SK-N-SH (cell line): Measurements from ENCODE around the gene CAPN5. TPM values are rescaled to one million over a fixed set of nuclear protein-coding genes. Genes with fewer than 3 reads are reported as not detected.

Experiments
- CTCF ChIA-PET: fragments of 300-600, 350-600 bp; formaldehyde crosslinking; extraction: SDS; loops from one replicate; lab custom pipeline; 2021; lab: Yijun Ruan, JAX
- POLR2A ChIA-PET: fragments of 350-600 bp; sonication (Branson Sonifier 250); formaldehyde crosslinking; extraction: SDS; loops from one replicate; lab custom pipeline; 2020; ENCODE audit warnings: antibody characterized with exemption, inconsistent platforms; lab: Yijun Ruan, JAX
- DNase-seq: peaks from one replicate; pipeline ENCODE4 v3.0.0; 2012
- H2AFZ ChIP-seq: fragments of 200-600 bp; sonication (generic); 2 replicates; pipeline ENCODE4 v1.8.1; 2016; ENCODE audit warnings: antibody characterized with exemption, mild to moderate bottlenecking, low read depth
- H3F3A ChIP-seq: fragments of 200-600 bp; sonication (generic); replicated peaks from 2 replicates; pipeline ENCODE3; 2016; ENCODE audit warnings: antibody characterized with exemption, mild to moderate bottlenecking; ENCODE audit not compliant: insufficient read depth
- H3K27ac ChIP-seq, 2 experiments: fragments of 200-500 bp in 1 of 2; fragments of 200-600 bp in 1 of 2; sonication (Bioruptor generic) in 1 of 2; sonication (generic), shearing (Covaris generic) in 1 of 2; 2 replicates each; pipeline versions ENCODE4 v1.5.1 to v1.6.1; 2014 to 2016; ENCODE audit warnings: low read depth in 2 of 2, inconsistent platforms in 1 of 2, low read length in 1 of 2, mild to moderate bottlenecking in 1 of 2, mixed read lengths in 1 of 2
- H3K27me3 ChIP-seq: fragments of 200-600 bp; sonication (generic), shearing (Covaris generic); 2 replicates; pipeline ENCODE4 v1.6.1; 2016; ENCODE audit warnings: mixed run types; ENCODE audit not compliant: insufficient read depth
- H3K36me3 ChIP-seq, 2 experiments: fragments of 200-500 bp in 1 of 2; fragments of 200-600 bp in 1 of 2; sonication (Bioruptor generic) in 1 of 2; sonication (generic) in 1 of 2; replicated peaks in 1 of 2; 2 replicates each; pipeline versions ENCODE3 to v1.5.1; 2014 to 2016; ENCODE audit warnings: low read length in 1 of 2, mild to moderate bottlenecking in 1 of 2; ENCODE audit not compliant: insufficient read depth in 2 of 2, control insufficient read depth in 1 of 2
- H3K4me1 ChIP-seq, 2 experiments: fragments of 200-500 bp in 1 of 2; fragments of 200-600 bp in 1 of 2; sonication (Bioruptor generic) in 1 of 2; sonication (generic), shearing (Covaris generic) in 1 of 2; 2 replicates each; pipeline versions ENCODE4 v1.5.1 to v1.6.1; 2014 to 2016; ENCODE audit warnings: low read depth in 1 of 2, low read length in 1 of 2, mixed run types in 1 of 2; ENCODE audit not compliant: insufficient read depth in 2 of 2, control insufficient read depth in 1 of 2
- H3K4me2 ChIP-seq: fragments of 200-600 bp; sonication (generic), shearing (Covaris generic); 2 replicates; pipeline ENCODE4 v1.6.1; 2017; ENCODE audit warnings: mixed run types
- H3K4me3 ChIP-seq, 2 experiments: fragments of 200-500 bp in 1 of 2; fragments of 200-600 bp in 1 of 2; sonication (Bioruptor generic) in 1 of 2; sonication (generic), shearing (Covaris generic) in 1 of 2; 2 replicates each; pipeline versions ENCODE4 v1.5.1 to v1.8.1; 2014 to 2016; ENCODE audit warnings: low read depth in 2 of 2, inconsistent platforms in 1 of 2, low read length in 1 of 2, mild to moderate bottlenecking in 1 of 2, mixed read lengths in 1 of 2, moderate library complexity in 1 of 2
- H3K79me2 ChIP-seq: fragments of 200-600 bp; sonication (generic); 2 replicates; pipeline ENCODE4 v1.8.1; 2017; ENCODE audit warnings: mild to moderate bottlenecking; ENCODE audit not compliant: insufficient read depth
- H3K9ac ChIP-seq: fragments of 200-600 bp; sonication (generic); 2 replicates; pipeline ENCODE4 v1.6.1; 2017; ENCODE audit warnings: mixed run types
- H3K9me2 ChIP-seq: fragments of 200-600 bp; sonication (generic); 2 replicates; pipeline ENCODE4 v1.6.1; 2017; ENCODE audit warnings: mixed run types
- H3K9me3 ChIP-seq: fragments of 200-600 bp; sonication (generic); 2 replicates; pipeline ENCODE4 v1.6.1; 2017; ENCODE audit warnings: mixed run types, mild to moderate bottlenecking, moderate library complexity
- H4K20me1 ChIP-seq: fragments of 200-600 bp; sonication (generic); 2 replicates; pipeline ENCODE4 v1.6.1; 2017; ENCODE audit warnings: mild to moderate bottlenecking, mixed run types; ENCODE audit not compliant: insufficient read depth
- ELF1 ChIP-seq: IDR thresholded peaks from 2 replicates; pipeline ENCODE4 v1.4.0; 2012
- EZH2phosphoT487 ChIP-seq: fragments of 200-600 bp; sonication (generic); IDR thresholded peaks from 2 replicates; pipeline ENCODE4 v1.6.1; 2017; ENCODE audit warnings: low read depth, mixed run types, mild to moderate bottlenecking, antibody characterized with exemption, moderate library complexity, borderline replicate concordance
- FOSL2 ChIP-seq: IDR thresholded peaks from 2 replicates; pipeline ENCODE4 v1.4.0; 2012; ENCODE audit warnings: low read depth, mild to moderate bottlenecking, moderate library complexity, borderline replicate concordance
- FOXM1 ChIP-seq: IDR thresholded peaks from 2 replicates; pipeline ENCODE4 v1.4.0; 2012; ENCODE audit warnings: low read depth, mild to moderate bottlenecking
- GABPA ChIP-seq: IDR thresholded peaks from 2 replicates; pipeline ENCODE4 v1.4.0; 2012; ENCODE audit warnings: low read depth, mild to moderate bottlenecking
- GATA2 ChIP-seq: sonication (generic); formaldehyde crosslinking; IDR thresholded peaks from 2 replicates; pipeline ENCODE4 v1.5.0; 2020; ENCODE audit warnings: mild to moderate bottlenecking, missing genetic modification reagents
- MEF2A ChIP-seq: IDR thresholded peaks from 2 replicates; pipeline ENCODE4 v1.4.0; 2012; ENCODE audit warnings: low read depth, borderline replicate concordance
- MXI1 ChIP-seq: IDR thresholded peaks from 2 replicates; pipeline ENCODE4 v1.6.1; 2012; ENCODE audit warnings: mild to moderate bottlenecking, low read depth, low read length, improper control_type of control experiment
- NFIC ChIP-seq: IDR thresholded peaks from 2 replicates; pipeline ENCODE4 v1.4.0; 2012; ENCODE audit warnings: borderline replicate concordance
- POLR2AphosphoS5 ChIP-seq: IDR thresholded peaks from 2 replicates; pipeline ENCODE4 v1.6.1; 2012; ENCODE audit warnings: low read depth, low read length
- RAD21 ChIP-seq: IDR thresholded peaks from 2 replicates; pipeline ENCODE4 v1.6.1; 2012; ENCODE audit warnings: mild to moderate bottlenecking, low read length
- RCOR1 ChIP-seq: fragments of 150-350 bp; IDR thresholded peaks from 2 replicates; pipeline ENCODE4 v1.6.1; 2017; ENCODE audit warnings: antibody characterized with exemption, low read length
- RXRA ChIP-seq: IDR thresholded peaks from 2 replicates; pipeline ENCODE4 v1.4.0; 2012; ENCODE audit warnings: low read depth, mild to moderate bottlenecking, borderline replicate concordance
- WGBS: methylation state at CpG from one replicate; pipeline ENCODE4 v1.1.6; 2017; ENCODE audit warnings: low lambda C conversion rate; 5-methylcytosine and 5-hydroxymethylcytosine counted together
- polyA plus RNA-seq, 3 experiments: library from polyadenylated mRNA; depleted of rRNA; stranded (reverse); fragments of >200 nt; gene quantifications; 2 replicates each; pipeline ENCODE4 v1.2.3, GENCODE V29; 2012
- TF ChIP-seq, protein P1 (sequence below): fragments of 150-350 bp; IDR thresholded peaks from 2 replicates; pipeline ENCODE4 v1.6.1; 2016; ENCODE audit warnings: mild to moderate bottlenecking, low read depth, low read length
- TF ChIP-seq, protein P2 (sequence below): IDR thresholded peaks from 2 replicates; pipeline ENCODE4 v1.6.1; 2012; ENCODE audit warnings: mild to moderate bottlenecking, low read depth, low read length, moderate library complexity

CAPN5 gene
- polyA plus RNA-seq, 1 of the 3 experiments (the other 2 are of a cell fraction): 33.1 TPM

DNA sequence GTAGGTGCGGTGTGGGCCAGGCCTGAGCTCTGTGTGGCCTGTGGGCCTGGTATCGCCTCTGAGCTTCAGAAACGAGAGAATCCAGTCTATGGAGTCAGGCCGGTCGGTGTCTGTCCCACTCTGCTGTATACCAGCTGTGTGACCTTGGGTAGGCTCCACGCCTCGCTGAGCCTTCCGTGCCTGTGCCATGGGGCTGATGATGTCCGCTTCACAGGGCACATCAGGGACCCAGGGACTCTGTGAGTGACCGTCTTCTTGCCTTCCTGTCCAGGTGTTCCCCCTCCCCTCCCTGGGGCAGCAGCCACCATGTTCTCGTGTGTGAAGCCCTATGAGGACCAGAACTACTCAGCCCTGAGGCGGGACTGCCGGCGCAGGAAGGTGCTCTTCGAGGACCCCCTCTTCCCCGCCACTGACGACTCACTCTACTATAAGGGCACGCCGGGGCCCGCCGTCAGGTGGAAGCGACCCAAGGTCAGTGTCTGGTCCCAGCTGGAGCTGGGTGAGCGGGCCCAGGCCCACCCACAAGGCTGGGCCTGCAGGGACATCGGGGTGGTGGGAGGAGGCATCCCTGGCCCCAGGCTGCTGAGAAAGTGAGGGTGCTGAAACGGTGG lies 17.9 kb downstream of the CAPN5 start:
- WGBS: 98% methylated on average over 15 of the region's 25 CpGs
- DNase-seq: no peak
- H3K4me2 ChIP-seq: no peak overlapping the region

DNA sequence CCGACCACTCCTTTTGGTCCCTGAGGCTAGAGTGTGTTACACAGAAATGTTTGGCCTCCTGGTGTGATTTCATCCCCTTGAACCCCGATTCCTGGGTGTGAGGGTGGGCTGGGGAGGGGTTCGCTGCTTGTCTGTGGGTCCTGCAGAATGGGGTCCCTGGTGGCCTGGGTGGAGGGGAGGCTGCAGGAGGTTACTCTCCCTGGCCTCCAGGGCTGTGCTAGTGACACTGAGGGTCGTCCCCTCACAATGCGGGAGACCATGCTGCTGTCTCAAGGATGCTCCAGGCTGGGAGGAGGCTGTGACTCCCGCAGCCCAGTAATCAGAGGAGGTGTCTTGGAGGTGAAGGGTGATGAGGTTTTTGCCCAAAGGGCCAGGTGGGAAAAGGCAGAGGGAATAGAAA lies 18.9 kb downstream of the CAPN5 start:
- H3K4me3 ChIP-seq: no peak overlapping the region
- CTCF ChIA-PET: interaction anchor here (1.5 kb wide), 1 partner anchor 38 kb away, joined by 6 read pairs; no protein-coding TSS in a partner anchor
- peaks cover 0 to 2% of the 10 kb centered on the region in 2 experiments for H3K36me3 ChIP-seq
- peaks cover 3% of the 10 kb centered on the region for H3F3A ChIP-seq
- H4K20me1 ChIP-seq: peaks cover 16% of the 10 kb centered on the region; the same call in 1 of the 2 replicates
- TF ChIP-seq EZH2phosphoT487 (no peak), RXRA (no peak), ELF1 (no peak), FOSL2 (no peak), GABPA (no peak), GATA2 (CRISPR knock-in tag) (no peak), RAD21 (no peak), NFIC (no peak)
- TF ChIP-seq, protein P1, sequence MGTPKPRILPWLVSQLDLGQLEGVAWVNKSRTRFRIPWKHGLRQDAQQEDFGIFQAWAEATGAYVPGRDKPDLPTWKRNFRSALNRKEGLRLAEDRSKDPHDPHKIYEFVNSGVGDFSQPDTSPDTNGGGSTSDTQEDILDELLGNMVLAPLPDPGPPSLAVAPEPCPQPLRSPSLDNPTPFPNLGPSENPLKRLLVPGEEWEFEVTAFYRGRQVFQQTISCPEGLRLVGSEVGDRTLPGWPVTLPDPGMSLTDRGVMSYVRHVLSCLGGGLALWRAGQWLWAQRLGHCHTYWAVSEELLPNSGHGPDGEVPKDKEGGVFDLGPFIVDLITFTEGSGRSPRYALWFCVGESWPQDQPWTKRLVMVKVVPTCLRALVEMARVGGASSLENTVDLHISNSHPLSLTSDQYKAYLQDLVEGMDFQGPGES: no peak
- TF ChIP-seq, protein P2, sequence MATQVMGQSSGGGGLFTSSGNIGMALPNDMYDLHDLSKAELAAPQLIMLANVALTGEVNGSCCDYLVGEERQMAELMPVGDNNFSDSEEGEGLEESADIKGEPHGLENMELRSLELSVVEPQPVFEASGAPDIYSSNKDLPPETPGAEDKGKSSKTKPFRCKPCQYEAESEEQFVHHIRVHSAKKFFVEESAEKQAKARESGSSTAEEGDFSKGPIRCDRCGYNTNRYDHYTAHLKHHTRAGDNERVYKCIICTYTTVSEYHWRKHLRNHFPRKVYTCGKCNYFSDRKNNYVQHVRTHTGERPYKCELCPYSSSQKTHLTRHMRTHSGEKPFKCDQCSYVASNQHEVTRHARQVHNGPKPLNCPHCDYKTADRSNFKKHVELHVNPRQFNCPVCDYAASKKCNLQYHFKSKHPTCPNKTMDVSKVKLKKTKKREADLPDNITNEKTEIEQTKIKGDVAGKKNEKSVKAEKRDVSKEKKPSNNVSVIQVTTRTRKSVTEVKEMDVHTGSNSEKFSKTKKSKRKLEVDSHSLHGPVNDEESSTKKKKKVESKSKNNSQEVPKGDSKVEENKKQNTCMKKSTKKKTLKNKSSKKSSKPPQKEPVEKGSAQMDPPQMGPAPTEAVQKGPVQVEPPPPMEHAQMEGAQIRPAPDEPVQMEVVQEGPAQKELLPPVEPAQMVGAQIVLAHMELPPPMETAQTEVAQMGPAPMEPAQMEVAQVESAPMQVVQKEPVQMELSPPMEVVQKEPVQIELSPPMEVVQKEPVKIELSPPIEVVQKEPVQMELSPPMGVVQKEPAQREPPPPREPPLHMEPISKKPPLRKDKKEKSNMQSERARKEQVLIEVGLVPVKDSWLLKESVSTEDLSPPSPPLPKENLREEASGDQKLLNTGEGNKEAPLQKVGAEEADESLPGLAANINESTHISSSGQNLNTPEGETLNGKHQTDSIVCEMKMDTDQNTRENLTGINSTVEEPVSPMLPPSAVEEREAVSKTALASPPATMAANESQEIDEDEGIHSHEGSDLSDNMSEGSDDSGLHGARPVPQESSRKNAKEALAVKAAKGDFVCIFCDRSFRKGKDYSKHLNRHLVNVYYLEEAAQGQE: no peak
- WGBS: 91% methylated on average over 6 of the region's 6 CpGs
- no peak for DNase-seq
- peaks cover 36% of the 10 kb centered on the region for H3K79me2 ChIP-seq
- H3K27me3 ChIP-seq: no peaks in the 10 kb centered on the region
- no peaks in the 10 kb centered on the region for H3K9me3 ChIP-seq
- peaks cover 0 to 29% of the 10 kb centered on the region in 2 experiments; a peak in 1 of 4 replicates for H3K4me1 ChIP-seq
- H3K27ac ChIP-seq: no peak overlapping the region
- H2AFZ ChIP-seq: no peak overlapping the region
- no peaks in the 10 kb centered on the region for H3K9me2 ChIP-seq
- POLR2A ChIA-PET: no interaction called here
- no peak overlapping the region for H3K9ac ChIP-seq
- H3K4me2 ChIP-seq: no peak overlapping the region

More for the DNA sequence above, 17.9 kb downstream of the CAPN5 start:
- Histone ChIP-seq H3K9ac (no peak overlapping the region), H3K4me3 (no peak overlapping the region), H3K9me2 (no peaks in the 10 kb centered on the region), H3K4me1 (peaks cover 0 to 30% of the 10 kb centered on the region in 2 experiments; a peak in 1 of 4 replicates), H3K9me3 (no peaks in the 10 kb centered on the region), H3K27ac (no peak overlapping the region; a peak in 1 of 4 replicates), H2AFZ (no peak overlapping the region), H3F3A (peaks cover 3% of the 10 kb centered on the region), H3K36me3 (peaks cover 0 to 2% of the 10 kb centered on the region in 2 experiments)
- CTCF ChIA-PET: interaction anchor here (0.6 to 1.4 kb wide), 4 partner anchors 11 to 43 kb away, joined by 3 to 7 read pairs (median 4); no protein-coding TSS in a partner anchor
- TF ChIP-seq ELF1 (no peak), MEF2A (no peak), FOXM1 (no peak), MXI1 (no peak), EZH2phosphoT487 (no peak), RCOR1 (no peak), POLR2AphosphoS5 (no peak), RXRA (no peak), GABPA (no peak)
- TF ChIP-seq, protein P1: no peak
- TF ChIP-seq, all 33 proteins: peak for 0
- Histone ChIP-seq H3K27me3 (no peaks in the 10 kb centered on the region), H4K20me1 (peaks cover 13% of the 10 kb centered on the region; the same call in 1 of the 2 replicates), H3K79me2 (peaks cover 45% of the 10 kb centered on the region)
- POLR2A ChIA-PET: interaction anchor here (1.0 kb wide), 1 partner anchor 12 kb away, joined by 3 read pairs; no protein-coding TSS in a partner anchor
